ENCODE measurements around the gene KIF6.
A peak's percentile ranks its signal among the peaks of the same experiment; 100 is the strongest.

Gene KIF6

GRCh38 chr6:39369987-39370386 is 355.2 kb downstream of the KIF6 start:
- TF ChIP-seq CTCF (IDR thresholded peaks at IDR 0.05; ENCODE audit: low read depth, low read length), result peak; percentile 31
- in situ Hi-C loops (cut with HindIII; ENCODE audit: low sequenced_read_pairs), result no loop called here
- DNase-seq (ENCODE audit: low read depth, low spot score), result no peak

DNA sequence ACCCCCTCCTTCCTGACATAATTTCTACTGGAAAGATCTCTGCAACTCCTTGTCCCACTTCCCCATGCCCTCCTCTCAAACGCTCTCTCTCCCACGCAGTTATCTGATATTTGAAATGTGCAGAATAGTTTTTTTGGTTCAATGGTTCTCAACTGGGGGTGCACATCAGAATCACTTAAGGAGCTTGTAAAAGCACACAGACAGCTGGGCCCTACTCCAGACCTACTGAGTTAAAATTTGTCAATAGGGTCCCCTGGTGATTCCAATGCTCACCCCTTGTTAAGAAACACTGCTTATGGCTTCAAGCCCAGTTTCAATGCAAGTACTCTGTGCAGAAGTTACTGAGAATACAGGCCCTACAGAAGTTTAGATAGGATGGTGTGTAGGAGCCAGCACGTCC is 357.5 kb downstream of the KIF6 start:
- H3K4me3 ChIP-seq (ENCODE audit: low read depth, low read length), result no peak overlapping the region
- DNase-seq (ENCODE audit: low read depth, low spot score), result no peak
- no peak for TF ChIP-seq CTCF (IDR thresholded peaks at IDR 0.05; ENCODE audit: low read depth, low read length)
- in situ Hi-C loops (cut with HindIII; ENCODE audit: low sequenced_read_pairs), result no loop called here

More at GRCh38 chr6:39369987-39370386, 355.2 kb downstream of the KIF6 start:
- no peak overlapping the region for H3K4me3 ChIP-seq (ENCODE audit: low read depth, low read length)

GRCh38 chr6:39366931-39367618 is 358.1 kb downstream of the KIF6 start:
- DNase-seq (ENCODE audit: low read depth, low spot score), result peak; percentile 15
- no peak for TF ChIP-seq CTCF (IDR thresholded peaks at IDR 0.05; ENCODE audit: low read depth, low read length)
- H3K4me3 ChIP-seq (ENCODE audit: low read depth, low read length), result no peak overlapping the region
- in situ Hi-C loops (cut with HindIII; ENCODE audit: low sequenced_read_pairs), result no loop called here

GRCh38 chr6:39365281-39366074 is 359.7 kb downstream of the KIF6 start:
- H3K4me3 ChIP-seq (ENCODE audit: low read depth, low read length), result no peak overlapping the region
- TF ChIP-seq CTCF (IDR thresholded peaks at IDR 0.05; ENCODE audit: low read depth, low read length), result no peak
- in situ Hi-C loops (cut with HindIII; ENCODE audit: low sequenced_read_pairs), result no loop called here
- peak; percentile 63 for DNase-seq (ENCODE audit: low read depth, low spot score)

- in situ Hi-C loops (cut with HindIII; ENCODE audit: low sequenced_read_pairs), result no loop called here
- TF ChIP-seq CTCF (IDR thresholded peaks at IDR 0.05; ENCODE audit: low read depth, low read length), result no peak
- DNase-seq (ENCODE audit: low read depth, low spot score), result no peak
- no peak overlapping the region for H3K4me3 ChIP-seq (ENCODE audit: low read depth, low read length)
Measured at GRCh38 chr6:39363280-39363679, 361.9 kb downstream of the KIF6 start.

DNA sequence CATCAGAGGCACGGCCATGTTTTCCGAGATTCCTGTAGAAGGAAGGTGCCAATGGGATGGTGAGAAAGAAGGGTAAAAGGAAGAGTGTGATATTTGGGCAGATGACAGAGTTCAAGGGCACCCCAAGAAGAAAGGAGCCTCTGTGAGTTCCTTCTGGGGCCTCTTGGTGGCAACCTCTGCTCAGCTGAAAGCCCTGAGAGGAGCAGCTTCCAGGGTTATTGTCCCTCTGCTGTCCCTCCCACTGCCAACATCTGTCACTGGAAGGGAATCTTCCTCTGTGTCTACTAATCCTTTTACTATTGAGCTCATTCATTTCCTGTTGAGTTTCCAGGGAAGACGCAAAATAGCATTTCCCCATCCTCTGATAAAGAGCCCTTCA is 362.7 kb downstream of the KIF6 start:
- in situ Hi-C loops (cut with HindIII; ENCODE audit: low sequenced_read_pairs), result no loop called here
- no peak for DNase-seq (ENCODE audit: low read depth, low spot score)
- H3K4me3 ChIP-seq (ENCODE audit: low read depth, low read length), result no peak overlapping the region
- TF ChIP-seq CTCF (IDR thresholded peaks at IDR 0.05; ENCODE audit: low read depth, low read length), result peak; percentile 34

Data from astrocyte of the spinal cord (primary cell).